MCF 10A (cell line): ENCODE data around the gene EAPP. TPM values are rescaled to one million over a fixed set of nuclear protein-coding genes. Genes with fewer than 3 reads are reported as not detected.
"Not testable (repeated sequence)": the region's sequence is repeated elsewhere in the genome, so short reads cannot be mapped to it uniquely, and the experiment has no call there.

ENCODE experiments used
- BruUV-seq: library from RNA; stranded (reverse); fragments of 400-500 nt; replicated peaks from 2 replicates; lab custom pipeline; 2021; lab: Mats Ljungman, UMichigan
- CTCF ChIA-PET: fragments of 300-600 bp; sonication (Branson Sonifier 250); formaldehyde crosslinking; extraction: SDS; loops from one replicate; lab custom pipeline; 2021; ENCODE audit warnings: antibody characterized with exemption, inconsistent platforms; lab: Yijun Ruan, JAX
- POLR2A ChIA-PET: fragments of 300-600, 350-650 bp; sonication (Branson Sonifier 250); formaldehyde crosslinking; extraction: SDS; loops from one replicate; lab custom pipeline; 2020; ENCODE audit warnings: antibody characterized with exemption, inconsistent platforms; lab: Yijun Ruan, JAX
- DNase-seq: peaks from one replicate; pipeline ENCODE4 v3.0.0-alpha.2; 2018; ENCODE audit not compliant: unreplicated experiment
- H3K27ac Mint-ChIP-seq: one replicate; pipeline ENCODE4 v1.8.0; 2022; ENCODE audit warnings: mild to moderate bottlenecking, low read depth, mixed read lengths; ENCODE audit not compliant: unreplicated experiment
- H3K27me3 Mint-ChIP-seq: one replicate; pipeline ENCODE4 v1.8.0; 2022; ENCODE audit warnings: mixed read lengths; ENCODE audit not compliant: insufficient read depth, unreplicated experiment
- H3K36me3 Mint-ChIP-seq: one replicate; pipeline ENCODE4 v1.8.0; 2022; ENCODE audit warnings: mild to moderate bottlenecking, moderate library complexity, mixed read lengths; ENCODE audit not compliant: insufficient read depth, unreplicated experiment
- H3K4me1 Mint-ChIP-seq: one replicate; pipeline ENCODE4 v1.8.0; 2022; ENCODE audit warnings: mixed read lengths; ENCODE audit not compliant: insufficient read depth, unreplicated experiment
- H3K4me3 Mint-ChIP-seq: one replicate; pipeline ENCODE4 v1.8.0; 2022; ENCODE audit warnings: mild to moderate bottlenecking, moderate library complexity, mixed read lengths; ENCODE audit not compliant: unreplicated experiment
- H3K9me3 Mint-ChIP-seq: one replicate; pipeline ENCODE4 v1.8.0; 2022; ENCODE audit warnings: mixed read lengths; ENCODE audit not compliant: unreplicated experiment
- CTCF ChIP-seq: fragments of 200-600 bp; IDR thresholded peaks from one replicate; pipeline ENCODE4 v1.8.0; 2022; ENCODE audit warnings: antibody characterized with exemption, mild to moderate bottlenecking; ENCODE audit not compliant: unreplicated experiment
- intact Hi-C: fragments of 100-400 bp; cut with micrococcal nuclease; formaldehyde crosslinking; loops from 2 replicates; pipeline ENCODE4 v1.14.1; 2022
- total RNA-seq: library from RNA; stranded (reverse); gene quantifications from 2 replicates; pipeline ENCODE4 v1.2.3, GENCODE V29; 2022

EAPP gene
- total RNA-seq, 1 experiment from 2014 or later = 38.9 TPM

DNA sequence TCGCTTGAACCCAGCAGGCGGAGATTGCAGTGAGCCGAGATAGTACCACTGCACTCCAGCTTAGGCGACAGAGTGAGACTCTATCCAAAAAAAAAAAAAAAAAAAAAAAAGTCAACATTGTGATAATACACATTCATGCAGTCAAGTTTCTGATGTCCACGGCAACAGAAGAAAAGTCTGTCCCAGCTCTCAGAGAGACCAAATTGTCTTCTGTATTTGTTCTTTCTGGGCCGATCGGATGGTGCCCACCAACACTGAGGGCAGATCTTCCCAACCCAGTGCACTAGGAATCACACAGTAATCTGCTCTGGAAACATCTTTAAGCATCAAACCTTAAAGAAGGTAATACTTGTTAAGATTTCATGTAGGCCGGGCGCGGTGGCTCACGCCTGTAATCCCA lies 31.6 kb downstream of the EAPP start:
- H3K27ac Mint-ChIP-seq = no peak overlapping the region
- H3K36me3 Mint-ChIP-seq = no peaks in the 10 kb centered on the region
- no TSS peak for BruUV-seq
- H3K9me3 Mint-ChIP-seq = no peaks in the 10 kb centered on the region
- ChIA-PET POLR2A (no interaction called here), CTCF (no interaction called here)
- intact Hi-C loops = no loop called here
- no peaks in the 10 kb centered on the region for H3K27me3 Mint-ChIP-seq
- no peaks in the 10 kb centered on the region for H3K4me1 Mint-ChIP-seq
- TF ChIP-seq CTCF = no peak
- H3K4me3 Mint-ChIP-seq = no peak overlapping the region
- no peak for DNase-seq

DNA sequence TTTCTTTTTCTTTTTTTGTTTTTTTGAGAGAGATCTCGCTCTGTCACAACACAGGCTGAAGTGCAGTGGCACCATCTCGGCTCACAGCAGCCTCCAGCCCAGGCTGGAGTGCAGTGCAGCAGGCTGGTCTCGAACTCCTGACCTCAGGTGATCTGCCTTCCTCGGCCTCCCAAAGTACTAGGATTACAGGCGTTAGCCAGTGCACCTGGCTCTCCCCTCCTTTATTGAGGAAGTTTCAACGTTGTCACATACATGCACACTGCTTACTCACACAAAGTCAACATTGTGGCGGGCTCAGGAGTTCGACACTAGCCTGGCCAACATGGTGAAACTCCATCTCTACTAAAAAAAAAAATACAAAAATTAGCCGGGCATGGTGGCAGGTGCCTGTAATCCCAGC lies 32.0 kb downstream of the EAPP start:
- no peak for DNase-seq
- Mint-ChIP-seq H3K4me3 (no peak overlapping the region), H3K27ac (no peak overlapping the region), H3K9me3 (no peaks in the 10 kb centered on the region), H3K36me3 (no peaks in the 10 kb centered on the region), H3K4me1 (no peaks in the 10 kb centered on the region), H3K27me3 (no peaks in the 10 kb centered on the region)
- no TSS peak for BruUV-seq
- intact Hi-C loops = no loop called here
- ChIA-PET POLR2A (no interaction called here), CTCF (no interaction called here)
- TF ChIP-seq CTCF = no peak

GRCh38 chr14:34505124-34505491 lies 34.4 kb downstream of the EAPP start:
- H3K36me3 Mint-ChIP-seq, H3K9me3 Mint-ChIP-seq, H3K27me3 Mint-ChIP-seq, BruUV-seq, DNase-seq, H3K4me3 Mint-ChIP-seq, POLR2A ChIA-PET, H3K4me1 Mint-ChIP-seq, H3K27ac Mint-ChIP-seq, intact Hi-C loops: not testable (repeated sequence)
- CTCF ChIA-PET = interaction anchor here (3.1 kb wide), 1 partner anchor 173 kb away, joined by 9 read pairs; no protein-coding TSS in a partner anchor

GRCh38 chr14:34504027-34504426 lies 35.5 kb downstream of the EAPP start:
- intact Hi-C loops, H3K9me3 Mint-ChIP-seq, H3K27ac Mint-ChIP-seq, POLR2A ChIA-PET, H3K4me3 Mint-ChIP-seq, H3K27me3 Mint-ChIP-seq, DNase-seq, H3K36me3 Mint-ChIP-seq, BruUV-seq: not testable (repeated sequence)
- H3K4me1 Mint-ChIP-seq = peaks cover 11% of the 10 kb centered on the region
- CTCF ChIA-PET = interaction anchor here (1.1 to 3.1 kb wide), 2 partner anchors 66 to 172 kb away, joined by 3 to 9 read pairs; no protein-coding TSS in a partner anchor

GRCh38 chr14:34502545-34503225 lies 36.8 kb downstream of the EAPP start:
- Mint-ChIP-seq H3K9me3 (no peaks in the 10 kb centered on the region), H3K4me1 (peaks cover 15% of the 10 kb centered on the region), H3K27ac (no peak overlapping the region), H3K36me3 (no peaks in the 10 kb centered on the region), H3K4me3 (no peak overlapping the region), H3K27me3 (no peaks in the 10 kb centered on the region)
- no peak for TF ChIP-seq CTCF
- no TSS peak for BruUV-seq
- intact Hi-C loops = no loop called here
- POLR2A ChIA-PET = interaction anchor here (0.6 to 1.3 kb wide), 3 partner anchors 35 to 66 kb away, joined by 3 to 6 read pairs (median 4); no protein-coding TSS in a partner anchor
- CTCF ChIA-PET = interaction anchor here (0.7 to 1.9 kb wide), 4 partner anchors 171 to 1605 kb away, joined by 4 to 7 read pairs (median 4); no protein-coding TSS in a partner anchor
- DNase-seq = no peak
